Liver (tissue), 9 donors: ENCODE data around the gene C12orf75. TPM values are rescaled to one million over a fixed set of nuclear protein-coding genes. Genes with fewer than 3 reads are reported as not detected.

Experiments used
- DNase-seq: peaks from one replicate; pipeline ENCODE4 v3.0.0-alpha.2; 2017; ENCODE audit warnings: low spot score
- H3K27ac ChIP-seq, 2 donors: one replicate each; pipeline ENCODE4 v1.7.0; 2013; ENCODE audit warnings: inconsistent platforms in 2 of 2, low read length in 2 of 2, control low read depth in 1 of 2, low read depth in 1 of 2, mild to moderate bottlenecking in 1 of 2
- H3K27me3 ChIP-seq, 4 donors: one replicate each; pipeline versions ENCODE4 v1.6.1 to v1.7.0; 2013; ENCODE audit warnings: low read length in 3 of 4, inconsistent platforms in 1 of 4, mild to moderate bottlenecking in 1 of 4, moderate library complexity in 1 of 4; ENCODE audit not compliant: control insufficient read depth in 4 of 4, insufficient read depth in 4 of 4
- H3K36me3 ChIP-seq, 4 donors: one replicate each; pipeline versions ENCODE4 v1.6.1 to v1.7.0; 2013; ENCODE audit warnings: low read length in 3 of 4, mild to moderate bottlenecking in 3 of 4, low read depth in 1 of 4, moderate library complexity in 1 of 4; ENCODE audit not compliant: control insufficient read depth in 4 of 4, insufficient read depth in 3 of 4
- H3K4me1 ChIP-seq, 4 donors: one replicate each; pipeline versions ENCODE4 v1.6.1 to v1.7.0; 2013; ENCODE audit warnings: low read length in 3 of 4, mild to moderate bottlenecking in 3 of 4, moderate library complexity in 1 of 4; ENCODE audit not compliant: control insufficient read depth in 4 of 4, insufficient read depth in 4 of 4
- H3K4me3 ChIP-seq, 3 donors: one replicate each; pipeline versions ENCODE4 v1.6.1 to v1.7.0; 2013; ENCODE audit warnings: low read length in 3 of 3, control low read depth in 1 of 3, low read depth in 1 of 3, mild to moderate bottlenecking in 1 of 3
- H3K9ac ChIP-seq, 2 donors: one replicate each; pipeline ENCODE4 v1.7.0; 2013; ENCODE audit warnings: low read length in 2 of 2, mild to moderate bottlenecking in 2 of 2, moderate library complexity in 2 of 2, control low read depth in 1 of 2, low read depth in 1 of 2
- H3K9me3 ChIP-seq, 4 donors: one replicate each; pipeline versions ENCODE4 v1.6.1 to v1.7.0; 2013; ENCODE audit warnings: low read length in 3 of 4; ENCODE audit not compliant: control insufficient read depth in 4 of 4
- ATF3 ChIP-seq: IDR thresholded peaks from 2 replicates; pipeline ENCODE4 v1.6.1; 2016; ENCODE audit warnings: antibody characterized with exemption
- CTCF ChIP-seq: fragments of 150-350 bp; IDR thresholded peaks from 2 replicates; pipeline ENCODE4 v1.5.1; 2017; ENCODE audit warnings: improper control_type of control experiment, low read depth, low read length; ENCODE audit not compliant: missing input control
- EGR1 ChIP-seq, 2 donors: IDR thresholded peaks; 2 replicates each; pipeline ENCODE4 v1.6.1; 2016 to 2018; ENCODE audit warnings: antibody characterized with exemption in 2 of 2, low read depth in 2 of 2
- FOXA1 ChIP-seq: IDR thresholded peaks from 2 replicates; pipeline ENCODE4 v1.6.1; 2016; ENCODE audit warnings: antibody characterized with exemption
- FOXA2 ChIP-seq: IDR thresholded peaks from 2 replicates; pipeline ENCODE4 v1.6.1; 2016; ENCODE audit warnings: antibody characterized with exemption
- GABPA ChIP-seq, 2 donors: IDR thresholded peaks in 1 of 2; conservative IDR thresholded peaks in 1 of 2; 2 replicates each; pipeline ENCODE4 v1.6.1; 2016; ENCODE audit warnings: antibody characterized with exemption in 2 of 2, mild to moderate bottlenecking in 1 of 2, moderate library complexity in 1 of 2
- HNF4A ChIP-seq, 2 donors: conservative IDR thresholded peaks; 2 replicates each; pipeline ENCODE4 v1.6.1; 2016; ENCODE audit warnings: antibody characterized with exemption in 2 of 2, mild to moderate bottlenecking in 2 of 2
- HNF4G ChIP-seq: IDR thresholded peaks from 2 replicates; pipeline ENCODE4 v1.6.1; 2016; ENCODE audit warnings: antibody characterized with exemption
- JUND ChIP-seq, 2 donors: IDR thresholded peaks; 2 replicates each; pipeline ENCODE4 v1.6.1; 2016; ENCODE audit warnings: antibody characterized with exemption in 2 of 2
- MAX ChIP-seq: IDR thresholded peaks from 2 replicates; pipeline ENCODE4 v1.6.1; 2016; ENCODE audit warnings: antibody characterized with exemption
- NR2F2 ChIP-seq: IDR thresholded peaks from 2 replicates; pipeline ENCODE4 v1.6.1; 2016; ENCODE audit warnings: antibody characterized with exemption
- RAD21 ChIP-seq, 2 donors: IDR thresholded peaks; 2 replicates each; pipeline ENCODE4 v1.6.1; 2016; ENCODE audit warnings: antibody characterized with exemption in 2 of 2, mild to moderate bottlenecking in 2 of 2
- REST ChIP-seq: IDR thresholded peaks from 2 replicates; pipeline ENCODE4 v1.6.1; 2016; ENCODE audit warnings: antibody characterized with exemption, mild to moderate bottlenecking
- RXRA ChIP-seq, 2 donors: IDR thresholded peaks; 2 replicates each; pipeline ENCODE4 v1.6.1; 2017 to 2018; ENCODE audit warnings: antibody characterized with exemption in 2 of 2, mild to moderate bottlenecking in 1 of 2
- SP1 ChIP-seq: IDR thresholded peaks from 2 replicates; pipeline ENCODE4 v1.6.1; 2018; ENCODE audit warnings: antibody characterized with exemption, mild to moderate bottlenecking
- TAF1 ChIP-seq: conservative IDR thresholded peaks from 2 replicates; pipeline ENCODE4 v1.6.1; 2016; ENCODE audit warnings: antibody characterized with exemption, mild to moderate bottlenecking
- YY1 ChIP-seq: IDR thresholded peaks from 2 replicates; pipeline ENCODE4 v1.6.1; 2016; ENCODE audit warnings: antibody characterized with exemption, mild to moderate bottlenecking
- ZBTB33 ChIP-seq: IDR thresholded peaks from 2 replicates; pipeline ENCODE4 v1.6.1; 2016; ENCODE audit warnings: antibody characterized with exemption
- WGBS: extraction: QIAGEN DNeasy Blood & Tissue Kit; methylation state at CpG from one replicate; pipeline ENCODE4 v1.1.7; 2013; 5-methylcytosine and 5-hydroxymethylcytosine counted together
- polyA plus RNA-seq, 2 donors: library from polyadenylated mRNA; stranded (reverse) in 1 of 2; unstranded in 1 of 2; fragments of 200-250 nt in 1 of 2; fragments of >200 nt in 1 of 2; fragmentation: Nextera tagmentation in 1 of 2; extraction: Ambion mirVana in 1 of 2; gene quantifications; one replicate each; pipeline versions ENCODE4 v1.2.1 to v1.2.3, GENCODE V29; 2013 to 2015
- total RNA-seq, 2 donors: library from RNA; depleted of rRNA; stranded (reverse); fragments of >200 nt; gene quantifications; one replicate each; pipeline ENCODE4 v1.2.3, GENCODE V29; 2014
- donor health status: healthy.
- donor health status: healthy.
- donor health status: healthy.
- donor health status: healthy.
- donor health status: healthy.

The C12orf75 gene
- total and polyA plus RNA-seq, 4 donors = 1.2 to 3.9 (median 2.8) TPM

GRCh38 chr12:105401198-105401597 is 70.7 kb downstream of the C12orf75 start:
- H3K27ac ChIP-seq = no peak overlapping the region
- no peak for DNase-seq
- H3K4me1 ChIP-seq = peaks cover 0 to 6% (median 1%) of the 10 kb centered on the region in 4 donors
- no peaks in the 10 kb centered on the region for H3K9me3 ChIP-seq
- no peaks in the 10 kb centered on the region for H3K36me3 ChIP-seq
- no peak overlapping the region for H3K4me3 ChIP-seq
- WGBS = 89% methylated on average over 4 of the region's 4 CpGs
- TF ChIP-seq CTCF (no peak), NR2F2 (no peak), HNF4A (conservative IDR thresholded peaks at IDR 0.05) (no peak), REST (no peak), RXRA (IDR thresholded peaks at IDR 0.05) (no peak), FOXA2 (no peak), RAD21 (IDR thresholded peaks at IDR 0.05) (no peak), EGR1 (IDR thresholded peaks at IDR 0.05; ENCODE audit: low read depth in 2 of 2) (no peak), HNF4G (no peak), YY1 (no peak)
- no peak overlapping the region for H3K9ac ChIP-seq
- H3K27me3 ChIP-seq = no peaks in the 10 kb centered on the region

- no peaks in the 10 kb centered on the region for H3K27me3 ChIP-seq
- H3K36me3 ChIP-seq = no peaks in the 10 kb centered on the region
- H3K27ac ChIP-seq = no peak overlapping the region
- no peak for DNase-seq
- TF ChIP-seq NR2F2 (no peak), FOXA1 (no peak), RAD21 (IDR thresholded peaks at IDR 0.05) (no peak), ATF3 (no peak), ZBTB33 (no peak), TAF1 (no peak), SP1 (no peak), FOXA2 (no peak), YY1 (no peak), CTCF (no peak), RXRA (IDR thresholded peaks at IDR 0.05) (no peak), HNF4G (no peak), GABPA (IDR thresholded peaks at IDR 0.05 in 1 of 2, conservative IDR thresholded peaks at IDR 0.05 in 1 of 2) (no peak), REST (no peak), JUND (IDR thresholded peaks at IDR 0.05) (no peak), HNF4A (conservative IDR thresholded peaks at IDR 0.05) (no peak), EGR1 (IDR thresholded peaks at IDR 0.05; ENCODE audit: low read depth in 2 of 2) (no peak), MAX (no peak)
- no peak overlapping the region for H3K9ac ChIP-seq
- peaks cover 0 to 6% (median 1%) of the 10 kb centered on the region in 4 donors for H3K4me1 ChIP-seq
- WGBS = 96% methylated on average over 5 of the region's 5 CpGs
- H3K4me3 ChIP-seq = no peak overlapping the region
- no peaks in the 10 kb centered on the region for H3K9me3 ChIP-seq
Measured at GRCh38 chr12:105402366-105402765, 71.9 kb downstream of the C12orf75 start.
